ENCODE data around the gene POM121L2. TPM values are rescaled to one million over a fixed set of nuclear protein-coding genes. Genes with fewer than 3 reads are reported as not detected.

POM121L2 gene
- total and polyA plus RNA-seq, 2 donors (not counting 3 experiments of a cell fraction or from before 2014, with no cell fraction given): not detected

DNA sequence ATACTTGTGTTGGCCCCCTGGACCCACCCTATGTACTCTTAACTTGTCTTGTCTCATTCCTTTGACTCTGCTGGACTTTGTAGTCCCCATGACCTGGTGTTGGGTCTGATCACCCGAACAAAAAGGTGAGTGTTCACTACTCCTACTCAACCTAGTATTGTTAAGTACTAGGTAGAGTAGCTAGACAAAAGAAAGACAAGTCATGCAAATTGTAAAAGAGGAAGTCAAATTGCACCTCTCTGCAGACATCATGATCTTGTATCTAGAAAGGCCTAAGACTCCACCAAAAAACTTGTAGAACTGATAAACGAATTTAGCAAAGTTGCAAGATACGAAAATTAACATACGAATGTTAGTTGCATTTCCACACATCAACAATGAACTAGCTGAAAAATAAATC, 40.8 kb upstream of the POM121L2 start:
- dilution Hi-C loops (cut with MboI; ENCODE audit: extremely low pct_ligation_motif_present, low sequenced_read_pairs) (no loop called here), intact Hi-C loops (cut with micrococcal nuclease) (no loop called here)
- ChIA-PET POLR2A (no interaction called here), CTCF (no interaction called here)
- Histone ChIP-seq H3K4me3 (replicated peaks in 1 of 3; ENCODE audit: insufficient read depth in 1 of 3, low read depth in 1 of 3, low read length in 3 of 3) (no peak overlapping the region), H3K27ac (ENCODE audit: insufficient read depth, low read depth, low read length) (no peak overlapping the region), H3K9me3 (replicated peaks; ENCODE audit: control insufficient read depth, insufficient read depth, low read length) (no peaks in the 10 kb centered on the region), H3K9me1 (replicated peaks; ENCODE audit: control insufficient read depth, extremely low read depth, insufficient read depth, low read length) (no peaks in the 10 kb centered on the region), H3K27me3 (ENCODE audit: control insufficient read depth in 2 of 2, insufficient read depth in 2 of 2, low read length in 2 of 2) (no peaks in the 10 kb centered on the region), H3K4me1 (ENCODE audit: control insufficient read depth, extremely low read depth, insufficient read depth, low read length) (no peaks in the 10 kb centered on the region), H3K36me3 (ENCODE audit: control insufficient read depth in 2 of 2, extremely low read depth in 1 of 2, insufficient read depth in 2 of 2, low read length in 2 of 2) (no peaks in the 10 kb centered on the region), H4K20me1 (replicated peaks; ENCODE audit: control insufficient read depth, extremely low read depth, insufficient read depth, low read length) (no peaks in the 10 kb centered on the region), H3K4me2 (ENCODE audit: insufficient read depth, low read length) (no peak overlapping the region), H3K79me2 (ENCODE audit: control insufficient read depth, insufficient read depth, low read length) (no peaks in the 10 kb centered on the region), H3K9ac (replicated peaks; ENCODE audit: extremely low read depth, insufficient read depth, low read length) (no peak overlapping the region), H2AFZ (ENCODE audit: low read depth, low read length) (no peak overlapping the region)
- DNase-seq (ENCODE audit: low read depth, low spot score) (no peak), FAIRE-seq (no peak)
- no TSS peak for BruUV-seq (replicated peaks)
- TF ChIP-seq FOS (IDR thresholded peaks at IDR 0.05; ENCODE audit: borderline replicate concordance, insufficient read depth, low read length): no peak
- TF ChIP-seq GATA2 (IDR thresholded peaks at IDR 0.05; ENCODE audit: insufficient read depth, insufficient read length, low read depth, low read length): no peak
- TF ChIP-seq EZH2 (IDR thresholded peaks at IDR 0.05; ENCODE audit: borderline replicate concordance, low read depth, low read length, severe bottlenecking): no peak
- no peak for TF ChIP-seq POLR2A (IDR thresholded peaks at IDR 0.05; ENCODE audit: low read depth, low read length)
- no peak for TF ChIP-seq MAX (IDR thresholded peaks at IDR 0.05; ENCODE audit: insufficient read depth, insufficient read length)

DNA sequence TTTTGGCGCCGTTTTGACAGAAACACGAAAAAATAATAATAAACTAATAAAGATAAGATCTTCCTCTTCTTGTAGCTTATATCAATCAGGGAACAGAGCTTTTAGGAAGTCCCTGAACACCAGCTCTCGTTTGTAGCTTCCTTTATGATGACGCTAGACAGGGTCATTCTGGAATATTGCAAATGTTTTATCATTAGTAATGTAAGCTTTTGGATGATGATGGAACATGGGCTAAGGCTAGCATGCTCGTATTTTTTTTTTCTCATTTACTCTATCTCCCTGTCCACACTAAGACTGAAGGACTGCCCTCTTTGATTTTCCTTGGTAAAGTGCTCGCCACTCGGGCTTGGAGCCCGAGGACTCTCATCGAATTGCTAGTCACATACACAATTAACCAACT, 22.1 kb upstream of the POM121L2 start:
- Histone ChIP-seq H3K4me3 (replicated peaks in 1 of 3; ENCODE audit: insufficient read depth in 1 of 3, low read depth in 1 of 3, low read length in 3 of 3) (no peak overlapping the region), H3K36me3 (ENCODE audit: control insufficient read depth in 2 of 2, extremely low read depth in 1 of 2, insufficient read depth in 2 of 2, low read length in 2 of 2) (no peaks in the 10 kb centered on the region), H2AFZ (ENCODE audit: low read depth, low read length) (no peak overlapping the region), H3K27ac (ENCODE audit: insufficient read depth, low read depth, low read length) (no peak overlapping the region), H3K9me1 (replicated peaks; ENCODE audit: control insufficient read depth, extremely low read depth, insufficient read depth, low read length) (no peaks in the 10 kb centered on the region), H3K79me2 (ENCODE audit: control insufficient read depth, insufficient read depth, low read length) (no peaks in the 10 kb centered on the region), H3K4me1 (ENCODE audit: control insufficient read depth, extremely low read depth, insufficient read depth, low read length) (no peaks in the 10 kb centered on the region), H3K9ac (replicated peaks; ENCODE audit: extremely low read depth, insufficient read depth, low read length) (no peak overlapping the region), H3K4me2 (ENCODE audit: insufficient read depth, low read length) (no peak overlapping the region), H3K9me3 (replicated peaks; ENCODE audit: control insufficient read depth, insufficient read depth, low read length) (no peaks in the 10 kb centered on the region), H3K27me3 (ENCODE audit: control insufficient read depth in 2 of 2, insufficient read depth in 2 of 2, low read length in 2 of 2) (peaks cover 1 to 2% of the 10 kb centered on the region in 2 experiments), H4K20me1 (replicated peaks; ENCODE audit: control insufficient read depth, extremely low read depth, insufficient read depth, low read length) (no peaks in the 10 kb centered on the region)
- no TSS peak for BruUV-seq (replicated peaks)
- intact Hi-C loops (cut with micrococcal nuclease) (no loop called here), dilution Hi-C loops (cut with MboI; ENCODE audit: extremely low pct_ligation_motif_present, low sequenced_read_pairs) (no loop called here)
- FAIRE-seq (no peak), DNase-seq (ENCODE audit: low read depth, low spot score) (no peak)
- POLR2A ChIA-PET: no interaction called here
- no peak for TF ChIP-seq FOS (IDR thresholded peaks at IDR 0.05; ENCODE audit: borderline replicate concordance, insufficient read depth, low read length)
- TF ChIP-seq POLR2A (IDR thresholded peaks at IDR 0.05; ENCODE audit: low read depth, low read length): no peak
- TF ChIP-seq EZH2 (IDR thresholded peaks at IDR 0.05; ENCODE audit: borderline replicate concordance, low read depth, low read length, severe bottlenecking): no peak
- no peak for TF ChIP-seq POLR2AphosphoS5 (IDR thresholded peaks at IDR 0.05; ENCODE audit: insufficient read depth, low read depth, low read length)
- no peak for TF ChIP-seq MYC (IDR thresholded peaks at IDR 0.05; ENCODE audit: low read depth, low read length)
- no peak for TF ChIP-seq JUN (IDR thresholded peaks at IDR 0.05; ENCODE audit: borderline replicate concordance, insufficient read depth, insufficient read length, low read depth)
- TF ChIP-seq, protein P1, sequence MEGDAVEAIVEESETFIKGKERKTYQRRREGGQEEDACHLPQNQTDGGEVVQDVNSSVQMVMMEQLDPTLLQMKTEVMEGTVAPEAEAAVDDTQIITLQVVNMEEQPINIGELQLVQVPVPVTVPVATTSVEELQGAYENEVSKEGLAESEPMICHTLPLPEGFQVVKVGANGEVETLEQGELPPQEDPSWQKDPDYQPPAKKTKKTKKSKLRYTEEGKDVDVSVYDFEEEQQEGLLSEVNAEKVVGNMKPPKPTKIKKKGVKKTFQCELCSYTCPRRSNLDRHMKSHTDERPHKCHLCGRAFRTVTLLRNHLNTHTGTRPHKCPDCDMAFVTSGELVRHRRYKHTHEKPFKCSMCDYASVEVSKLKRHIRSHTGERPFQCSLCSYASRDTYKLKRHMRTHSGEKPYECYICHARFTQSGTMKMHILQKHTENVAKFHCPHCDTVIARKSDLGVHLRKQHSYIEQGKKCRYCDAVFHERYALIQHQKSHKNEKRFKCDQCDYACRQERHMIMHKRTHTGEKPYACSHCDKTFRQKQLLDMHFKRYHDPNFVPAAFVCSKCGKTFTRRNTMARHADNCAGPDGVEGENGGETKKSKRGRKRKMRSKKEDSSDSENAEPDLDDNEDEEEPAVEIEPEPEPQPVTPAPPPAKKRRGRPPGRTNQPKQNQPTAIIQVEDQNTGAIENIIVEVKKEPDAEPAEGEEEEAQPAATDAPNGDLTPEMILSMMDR (IDR thresholded peaks at IDR 0.05; ENCODE audit: extremely low read depth in 1 of 2, insufficient read depth in 1 of 2, low read depth in 1 of 2, low read length in 2 of 2): no peak
- TF ChIP-seq GATA2 (IDR thresholded peaks at IDR 0.05; ENCODE audit: insufficient read depth, insufficient read length, low read depth, low read length): no peak
- TF ChIP-seq MAX (IDR thresholded peaks at IDR 0.05; ENCODE audit: insufficient read depth, insufficient read length): no peak
- CTCF ChIA-PET: interaction anchor here (1.1 to 3.5 kb wide), 2 partner anchors 9 to 22 kb away, joined by 4 to 14 read pairs; partner anchors contain the start of gene POM121L2
